ENCODE data around the gene GABRB2.

Gene GABRB2

DNA sequence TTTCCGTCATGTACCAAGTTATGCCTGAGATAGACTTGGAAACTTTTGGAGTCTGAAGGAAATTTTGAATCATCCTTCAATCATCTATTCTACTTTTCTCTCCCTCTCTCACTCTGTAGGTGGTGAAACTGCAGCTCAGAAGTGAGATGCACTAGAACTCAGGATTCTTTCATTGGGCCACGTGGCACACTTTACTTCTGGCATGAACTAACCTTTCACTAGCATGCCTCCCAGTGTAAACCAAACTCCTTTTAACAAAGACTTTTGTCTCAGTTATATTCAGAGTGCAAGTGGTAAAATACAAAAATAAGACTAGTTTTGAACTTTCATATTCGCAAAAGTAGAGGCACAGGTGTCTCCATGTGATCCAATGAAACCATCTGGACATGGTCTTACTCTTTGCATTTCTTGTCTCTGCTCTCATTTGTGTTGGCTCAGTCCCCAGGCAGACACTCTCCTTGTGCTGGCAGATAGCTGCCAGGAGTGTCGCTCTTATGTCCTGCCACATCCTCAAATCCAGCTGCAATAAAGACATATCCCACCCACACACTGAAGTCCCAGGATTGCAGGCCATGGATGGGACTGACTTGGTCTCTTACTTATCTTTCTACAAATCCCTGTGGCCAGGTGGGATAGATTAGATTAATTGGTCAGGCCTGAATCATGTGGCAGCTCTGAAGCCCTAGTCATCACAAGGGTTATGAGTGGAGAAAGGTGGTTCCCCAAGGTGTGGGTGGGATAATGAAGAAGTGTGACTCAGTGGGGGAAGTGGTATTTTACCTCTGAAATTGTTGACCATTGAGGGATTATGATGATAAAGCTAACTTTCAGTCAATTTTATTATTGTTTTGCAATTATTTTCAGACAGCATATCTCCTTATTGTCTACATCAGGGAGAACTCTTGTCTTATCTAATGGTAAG is 267.5 kb downstream of the GABRB2 start:
- TF ChIP-seq, protein P1, sequence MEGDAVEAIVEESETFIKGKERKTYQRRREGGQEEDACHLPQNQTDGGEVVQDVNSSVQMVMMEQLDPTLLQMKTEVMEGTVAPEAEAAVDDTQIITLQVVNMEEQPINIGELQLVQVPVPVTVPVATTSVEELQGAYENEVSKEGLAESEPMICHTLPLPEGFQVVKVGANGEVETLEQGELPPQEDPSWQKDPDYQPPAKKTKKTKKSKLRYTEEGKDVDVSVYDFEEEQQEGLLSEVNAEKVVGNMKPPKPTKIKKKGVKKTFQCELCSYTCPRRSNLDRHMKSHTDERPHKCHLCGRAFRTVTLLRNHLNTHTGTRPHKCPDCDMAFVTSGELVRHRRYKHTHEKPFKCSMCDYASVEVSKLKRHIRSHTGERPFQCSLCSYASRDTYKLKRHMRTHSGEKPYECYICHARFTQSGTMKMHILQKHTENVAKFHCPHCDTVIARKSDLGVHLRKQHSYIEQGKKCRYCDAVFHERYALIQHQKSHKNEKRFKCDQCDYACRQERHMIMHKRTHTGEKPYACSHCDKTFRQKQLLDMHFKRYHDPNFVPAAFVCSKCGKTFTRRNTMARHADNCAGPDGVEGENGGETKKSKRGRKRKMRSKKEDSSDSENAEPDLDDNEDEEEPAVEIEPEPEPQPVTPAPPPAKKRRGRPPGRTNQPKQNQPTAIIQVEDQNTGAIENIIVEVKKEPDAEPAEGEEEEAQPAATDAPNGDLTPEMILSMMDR (IDR thresholded peaks at IDR 0.05; ENCODE audit: low read depth, low read length): no peak
- in situ Hi-C loops (cut with HindIII; ENCODE audit: low sequenced_read_pairs): no loop called here
- DNase-seq (ENCODE audit: low read depth, low spot score): no peak
- H3K4me3 ChIP-seq (ENCODE audit: low read depth, low read length): no peak overlapping the region

DNA sequence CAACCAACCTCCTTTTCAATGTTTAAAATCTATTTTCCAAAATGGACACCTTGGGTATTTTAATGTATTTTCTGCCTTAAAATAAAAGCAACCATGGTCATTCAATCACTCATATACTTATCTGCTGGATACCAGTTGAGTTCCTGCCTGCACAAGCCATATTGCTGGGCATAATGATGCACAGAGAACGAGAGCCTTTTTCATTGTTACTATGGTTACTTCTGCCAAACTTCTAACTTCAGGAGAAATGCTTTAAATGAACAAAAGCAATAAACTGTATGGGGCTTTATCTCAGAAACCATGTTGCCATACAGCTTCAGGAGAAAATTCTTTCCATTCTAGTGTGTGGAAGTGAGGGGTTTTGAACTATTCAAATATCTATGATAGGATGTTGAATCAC is 269.5 kb downstream of the GABRB2 start:
- in situ Hi-C loops (cut with HindIII; ENCODE audit: low sequenced_read_pairs): no loop called here
- no peak for DNase-seq (ENCODE audit: low read depth, low spot score)
- TF ChIP-seq, protein P1 (IDR thresholded peaks at IDR 0.05; ENCODE audit: low read depth, low read length): no peak
- no peak overlapping the region for H3K4me3 ChIP-seq (ENCODE audit: low read depth, low read length)

DNA sequence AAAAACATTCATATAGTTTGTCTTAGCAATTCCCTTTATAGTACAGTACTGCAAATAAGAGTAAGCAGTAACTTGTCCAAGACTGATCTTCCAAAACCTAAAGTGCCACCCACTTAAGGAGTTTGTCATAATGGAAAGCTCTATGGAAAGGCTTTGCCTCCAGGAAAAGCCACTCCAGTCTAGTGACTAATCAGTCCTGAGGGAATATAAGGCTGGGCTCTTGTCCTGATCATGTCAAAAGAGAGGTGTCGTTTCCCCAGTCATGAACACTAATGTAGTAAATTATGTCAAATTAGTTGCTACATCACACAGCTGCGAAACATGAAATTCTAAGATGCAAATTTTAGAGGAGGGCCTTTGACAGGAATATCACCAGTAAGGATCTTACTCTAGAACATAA is 271.6 kb downstream of the GABRB2 start:
- H3K4me3 ChIP-seq (ENCODE audit: low read depth, low read length): no peak overlapping the region
- in situ Hi-C loops (cut with HindIII; ENCODE audit: low sequenced_read_pairs): no loop called here
- no peak for DNase-seq (ENCODE audit: low read depth, low spot score)
- TF ChIP-seq, protein P1 (IDR thresholded peaks at IDR 0.05; ENCODE audit: low read depth, low read length): no peak

DNA sequence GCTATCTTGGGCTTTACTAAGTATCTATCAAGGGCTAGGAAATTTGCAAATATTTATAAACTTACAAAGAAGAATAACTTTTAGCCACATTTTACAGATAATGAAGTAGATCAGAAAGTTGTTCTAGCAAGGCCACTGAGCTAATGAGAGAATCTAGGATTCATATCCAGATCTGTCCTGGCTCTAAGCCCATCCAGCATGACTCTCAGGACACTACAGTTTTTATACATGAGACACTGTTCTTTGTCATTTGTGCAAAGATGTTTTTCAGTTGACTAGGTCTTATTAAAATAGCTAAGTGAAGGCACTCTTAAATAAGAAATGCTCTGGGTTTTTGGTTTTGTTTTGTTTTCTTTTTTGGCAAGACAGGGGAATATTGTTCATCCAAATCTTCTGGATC is 273.1 kb downstream of the GABRB2 start:
- TF ChIP-seq, protein P1 (IDR thresholded peaks at IDR 0.05; ENCODE audit: low read depth, low read length): no peak
- H3K4me3 ChIP-seq (ENCODE audit: low read depth, low read length): no peak overlapping the region
- DNase-seq (ENCODE audit: low read depth, low spot score): no peak
- in situ Hi-C loops (cut with HindIII; ENCODE audit: low sequenced_read_pairs): no loop called here

DNA sequence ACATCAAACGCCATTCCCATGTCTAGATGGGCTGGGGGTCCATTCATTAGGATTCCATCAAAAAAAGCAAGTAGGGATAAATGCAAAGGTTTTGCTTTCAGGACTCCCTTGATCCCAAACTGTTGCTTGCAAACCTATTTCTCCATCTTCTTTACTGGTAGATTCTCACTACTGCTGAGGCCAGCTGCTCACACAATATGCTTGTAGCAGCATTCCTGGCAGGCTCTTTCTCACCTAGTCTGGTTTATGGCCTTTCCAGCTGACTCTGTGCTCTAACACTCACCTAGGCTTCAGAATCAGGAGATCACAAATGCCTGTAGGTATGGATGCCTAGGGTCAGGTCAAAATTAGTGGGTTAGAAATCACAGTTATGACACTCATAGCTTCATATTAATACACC is 274.7 kb downstream of the GABRB2 start:
- in situ Hi-C loops (cut with HindIII; ENCODE audit: low sequenced_read_pairs): no loop called here
- TF ChIP-seq, protein P1 (IDR thresholded peaks at IDR 0.05; ENCODE audit: low read depth, low read length): no peak
- DNase-seq (ENCODE audit: low read depth, low spot score): no peak
- no peak overlapping the region for H3K4me3 ChIP-seq (ENCODE audit: low read depth, low read length)

DNA sequence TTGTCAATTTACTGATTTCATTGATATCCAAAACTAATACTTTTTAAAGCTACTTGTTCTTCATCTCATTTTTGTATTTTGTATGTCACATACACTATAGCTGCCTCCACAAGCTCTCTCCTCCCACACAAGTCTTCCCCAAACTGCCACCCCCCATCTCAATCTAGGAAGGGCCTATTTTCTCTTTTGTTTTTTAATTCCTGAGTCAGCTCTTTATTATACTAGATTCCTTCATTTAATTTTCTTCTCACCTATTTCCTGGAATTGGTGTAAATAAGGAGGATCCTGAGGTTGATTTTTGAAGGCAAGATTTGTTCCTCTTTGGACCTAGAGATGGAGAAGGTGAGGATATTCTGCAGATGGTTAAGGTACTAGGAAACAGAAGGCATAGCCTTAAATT is 277.4 kb downstream of the GABRB2 start:
- DNase-seq (ENCODE audit: low read depth, low spot score): no peak
- in situ Hi-C loops (cut with HindIII; ENCODE audit: low sequenced_read_pairs): no loop called here
- TF ChIP-seq, protein P1 (IDR thresholded peaks at IDR 0.05; ENCODE audit: low read depth, low read length): no peak
- no peak overlapping the region for H3K4me3 ChIP-seq (ENCODE audit: low read depth, low read length)
